Transverse colon (tissue), 4 donors: Measurements from ENCODE around the gene E2F7. TPM values are rescaled to one million over a fixed set of nuclear protein-coding genes. Genes with fewer than 3 reads are reported as not detected.
"Not testable (repeated sequence)": the region's sequence is repeated elsewhere in the genome, so short reads cannot be mapped to it uniquely, and the experiment has no call there.

ENCODE experiments used
- DNase-seq: peaks from one replicate; pipeline ENCODE4 v3.0.0-alpha.2; 2019
- H3K27ac ChIP-seq, 4 donors: fragments of 200-600 bp; sonication (generic); 2 replicates each; pipeline ENCODE4 v1.5.1; 2016 to 2018; ENCODE audit warnings: inconsistent platforms in 4 of 4
- H3K27me3 ChIP-seq: fragments of 200-600 bp; sonication (generic); 2 replicates; pipeline ENCODE4 v1.5.1; 2017; ENCODE audit warnings: inconsistent platforms
- H3K36me3 ChIP-seq, 4 donors: fragments of 200-600 bp; sonication (generic); 2 replicates each; pipeline ENCODE4 v1.5.1; 2017 to 2019; ENCODE audit warnings: inconsistent platforms in 4 of 4
- H3K4me1 ChIP-seq, 4 donors: fragments of 200-600 bp; sonication (generic); 2 replicates each; pipeline ENCODE4 v1.5.1; 2017 to 2020; ENCODE audit warnings: inconsistent platforms in 4 of 4
- H3K4me3 ChIP-seq, 4 donors: fragments of 200-600 bp; sonication (generic); 1 replicate in 1 of 4; 2 replicates in 3 of 4; pipeline versions ENCODE4 v1.5.1 to v1.6.1; 2017 to 2019; ENCODE audit warnings: inconsistent platforms in 4 of 4
- H3K9me3 ChIP-seq, 2 donors: fragments of 200-600 bp; sonication (generic); 2 replicates each; pipeline ENCODE4 v1.5.1; 2017 to 2019; ENCODE audit warnings: inconsistent platforms in 2 of 2
- CTCF ChIP-seq, 5 experiments: fragments of 200-600 bp in 3 of 5; fragments of 450-650 bp in 2 of 5; sonication (generic) in 3 of 5; IDR thresholded peaks; 1 replicate in 2 of 5; 2 replicates in 3 of 5; pipeline ENCODE4 v1.5.1; 2016 to 2017; ENCODE audit warnings: antibody characterized with exemption in 5 of 5, inconsistent platforms in 3 of 5, mild to moderate bottlenecking in 2 of 5, moderate library complexity in 1 of 5
- EP300 ChIP-seq: sonication (generic); formaldehyde crosslinking; IDR thresholded peaks from one replicate; pipeline ENCODE4 v1.6.1; 2017; ENCODE audit warnings: antibody characterized with exemption, low read depth
- POLR2A ChIP-seq: fragments of 450-650 bp; IDR thresholded peaks from one replicate; pipeline ENCODE4 v1.6.1; 2016; ENCODE audit warnings: antibody characterized with exemption, mild to moderate bottlenecking, moderate library complexity
- POLR2AphosphoS5 ChIP-seq, 3 donors: sonication (generic); formaldehyde crosslinking; IDR thresholded peaks; one replicate each; pipeline ENCODE4 v1.6.1; 2016; ENCODE audit warnings: antibody characterized with exemption in 3 of 3
- WGBS, 2 donors: methylation state at CpG; one replicate each; pipeline ENCODE4 v1.1.5; 2018; ENCODE audit warnings: low coverage in 1 of 2; 5-methylcytosine and 5-hydroxymethylcytosine counted together
- in situ Hi-C, 4 donors: fragments of 200-750 bp; cut with MboI; loops; one replicate each; pipeline versions ENCODE4 v1.15.0 to v1.15.1; 2017; ENCODE audit warnings: low sequenced_read_pairs in 3 of 4, low pct_ligation_motif_present in 1 of 4, low pct_unique_long_range_greater_than_20kb in 1 of 4
- intact Hi-C: fragments of 100-400 bp; cut with DNase I; formaldehyde crosslinking; loops from one replicate; pipeline ENCODE4 v1.15.1; 2023; ENCODE audit warnings: low total_unique reads
- total RNA-seq, 4 donors: library from RNA; depleted of rRNA; stranded (reverse); fragments of >200 nt; gene quantifications; one replicate each; pipeline ENCODE4 v1.1.0, GENCODE V29; 2016

E2F7 gene
- total RNA-seq, 4 donors from 2014 or later, result 0.20 to 0.79 (median 0.41) TPM; not detected in 1

GRCh38 chr12:77076886-77077285 is 11.5 kb upstream of the E2F7 start:
- in situ Hi-C loops, result no loop called here
- H3K9me3 ChIP-seq, result no peaks in the 10 kb centered on the region
- no peak overlapping the region for H3K4me3 ChIP-seq
- H3K27me3 ChIP-seq, result no peaks in the 10 kb centered on the region
- WGBS, 2 donors, result 47% methylated on average over 1 of the region's 1 CpG; no CpG with 5 or more reads in 1 of the 2 donors
- H3K4me1 ChIP-seq, result no peaks in the 10 kb centered on the region
- DNase-seq, result no peak
- no peak overlapping the region for H3K27ac ChIP-seq
- intact Hi-C loops, result no loop called here
- no peaks in the 10 kb centered on the region for H3K36me3 ChIP-seq
- TF ChIP-seq POLR2AphosphoS5 (IDR thresholded peaks at IDR 0.05) (no peak), EP300 (no peak), CTCF (IDR thresholded peaks at IDR 0.05) (no peak), POLR2A (no peak)

- H3K4me3 ChIP-seq, H3K27me3 ChIP-seq, DNase-seq, intact Hi-C loops, H3K27ac ChIP-seq, in situ Hi-C loops, H3K9me3 ChIP-seq, H3K36me3 ChIP-seq, H3K4me1 ChIP-seq: not testable (repeated sequence)
- 89 to 94% methylated on average over 2 to 5 of the region's 5 CpGs for WGBS, 2 donors
Observed at GRCh38 chr12:77073894-77074293, 8.5 kb upstream of the E2F7 start.

GRCh38 chr12:77072833-77073495 is 7.6 kb upstream of the E2F7 start:
- no peak for DNase-seq
- H3K4me1 ChIP-seq, result no peaks in the 10 kb centered on the region
- no peak overlapping the region for H3K4me3 ChIP-seq
- H3K27me3 ChIP-seq, result no peaks in the 10 kb centered on the region
- TF ChIP-seq POLR2AphosphoS5 (IDR thresholded peaks at IDR 0.05) (no peak), POLR2A (no peak), EP300 (no peak), CTCF (IDR thresholded peaks at IDR 0.05) (no peak)
- WGBS, 2 donors, result 75 to 91% methylated on average over 3 of the region's 3 CpGs
- intact Hi-C loops (no loop called here), in situ Hi-C loops (no loop called here)
- H3K27ac ChIP-seq, result no peak overlapping the region
- no peaks in the 10 kb centered on the region for H3K9me3 ChIP-seq
- no peaks in the 10 kb centered on the region for H3K36me3 ChIP-seq

- Histone ChIP-seq H3K36me3 (no peaks in the 10 kb centered on the region), H3K4me1 (peaks cover 0 to 3% (median 0%) of the 10 kb centered on the region in 4 donors), H3K27ac (no peak overlapping the region), H3K9me3 (no peaks in the 10 kb centered on the region), H3K27me3 (no peaks in the 10 kb centered on the region), H3K4me3 (no peak overlapping the region)
- 83 to 90% methylated on average over 5 of the region's 5 CpGs for WGBS, 2 donors
- DNase-seq, result no peak
- TF ChIP-seq POLR2A (no peak), POLR2AphosphoS5 (IDR thresholded peaks at IDR 0.05) (no peak)
- in situ Hi-C loops, result no loop called here
- intact Hi-C loops, result no loop called here
Observed at GRCh38 chr12:77070800-77071449, 5.6 kb upstream of the E2F7 start.

GRCh38 chr12:77070382-77070781 is 5.0 kb upstream of the E2F7 start:
- in situ Hi-C loops (no loop called here), intact Hi-C loops (no loop called here)
- 58 to 68% methylated on average over 3 of the region's 3 CpGs for WGBS, 2 donors
- no peak for DNase-seq
- H3K9me3 ChIP-seq, result no peaks in the 10 kb centered on the region
- H3K4me1 ChIP-seq, result peaks cover 0 to 3% (median under 1%) of the 10 kb centered on the region in 4 donors
- no peak for TF ChIP-seq CTCF (IDR thresholded peaks at IDR 0.05)
- TF ChIP-seq POLR2A, result no peak
- TF ChIP-seq POLR2AphosphoS5 (IDR thresholded peaks at IDR 0.05), result no peak
- no peak for TF ChIP-seq EP300
- no peak overlapping the region for H3K27ac ChIP-seq
- H3K36me3 ChIP-seq, result no peaks in the 10 kb centered on the region
- H3K4me3 ChIP-seq, result no peak overlapping the region
- no peaks in the 10 kb centered on the region for H3K27me3 ChIP-seq
